ENCODE results near the gene TTLL11.

GRCh38 chr9:122118343-122119165, 25.4 kb upstream of the TTLL11 start:
- no peak for TF ChIP-seq CTCF (IDR thresholded peaks at IDR 0.05)
- TF ChIP-seq POLR2A (IDR thresholded peaks at IDR 0.05): no peak
- no peak for TF ChIP-seq POLR2AphosphoS5 (IDR thresholded peaks at IDR 0.05)
- TF ChIP-seq EP300 (IDR thresholded peaks at IDR 0.05): no peak

Data from gastroesophageal sphincter (tissue), 3 donors.